Measurements from ENCODE around the gene RPL35.

DNA sequence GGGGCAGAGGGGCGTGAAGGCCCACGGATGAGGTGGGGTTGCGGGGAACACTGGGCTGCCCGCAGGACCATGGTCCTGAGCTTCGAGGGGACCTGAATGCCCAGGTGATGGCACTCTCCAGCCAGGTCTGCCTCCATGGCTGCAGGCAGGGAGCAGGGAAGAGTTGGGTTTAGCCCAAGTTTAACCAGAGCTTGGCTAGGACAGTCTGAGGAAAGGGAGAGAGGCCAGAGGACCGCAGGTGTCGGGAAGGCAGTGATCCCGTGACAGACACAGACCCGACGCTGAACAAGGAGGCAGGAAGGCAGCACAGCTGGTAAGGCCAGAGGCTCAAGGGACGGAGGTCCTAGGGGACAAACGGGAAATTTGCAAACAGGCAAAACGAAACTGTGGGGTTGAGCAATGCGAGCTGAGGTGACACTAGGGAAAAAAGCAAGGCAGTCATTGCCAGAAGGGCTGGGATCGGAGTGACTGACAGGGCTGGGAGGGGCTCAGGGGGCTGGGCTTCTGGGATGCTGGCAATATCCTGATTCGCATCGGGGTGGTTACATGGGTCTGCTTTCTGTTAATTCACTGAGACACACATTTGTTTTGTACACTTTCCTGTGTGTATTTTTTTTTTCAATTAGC lies 25.2 kb upstream of the RPL35 start:
- TF ChIP-seq, protein P1, sequence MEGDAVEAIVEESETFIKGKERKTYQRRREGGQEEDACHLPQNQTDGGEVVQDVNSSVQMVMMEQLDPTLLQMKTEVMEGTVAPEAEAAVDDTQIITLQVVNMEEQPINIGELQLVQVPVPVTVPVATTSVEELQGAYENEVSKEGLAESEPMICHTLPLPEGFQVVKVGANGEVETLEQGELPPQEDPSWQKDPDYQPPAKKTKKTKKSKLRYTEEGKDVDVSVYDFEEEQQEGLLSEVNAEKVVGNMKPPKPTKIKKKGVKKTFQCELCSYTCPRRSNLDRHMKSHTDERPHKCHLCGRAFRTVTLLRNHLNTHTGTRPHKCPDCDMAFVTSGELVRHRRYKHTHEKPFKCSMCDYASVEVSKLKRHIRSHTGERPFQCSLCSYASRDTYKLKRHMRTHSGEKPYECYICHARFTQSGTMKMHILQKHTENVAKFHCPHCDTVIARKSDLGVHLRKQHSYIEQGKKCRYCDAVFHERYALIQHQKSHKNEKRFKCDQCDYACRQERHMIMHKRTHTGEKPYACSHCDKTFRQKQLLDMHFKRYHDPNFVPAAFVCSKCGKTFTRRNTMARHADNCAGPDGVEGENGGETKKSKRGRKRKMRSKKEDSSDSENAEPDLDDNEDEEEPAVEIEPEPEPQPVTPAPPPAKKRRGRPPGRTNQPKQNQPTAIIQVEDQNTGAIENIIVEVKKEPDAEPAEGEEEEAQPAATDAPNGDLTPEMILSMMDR (IDR thresholded peaks at IDR 0.05) = no peak
- no peak for TF ChIP-seq POLR2A (IDR thresholded peaks at IDR 0.05)
